HG02852 (cell line): Measurements from ENCODE around the gene NDE1.
"Not testable (repeated sequence)": the region's sequence is repeated elsewhere in the genome, so short reads cannot be mapped to it uniquely, and the experiment has no call there.

Experiments
- ATAC-seq: cut with Tn5 transposase; IDR thresholded peaks from one replicate; pipeline ENCODE4 v1.9.1; 2021; ENCODE audit warnings: mild to moderate bottlenecking, moderate library complexity; ENCODE audit not compliant: unreplicated experiment

Gene NDE1

GRCh38 chr16:15620611-15621195 is 29.3 kb upstream of the NDE1 start:
- no peak for ATAC-seq

DNA sequence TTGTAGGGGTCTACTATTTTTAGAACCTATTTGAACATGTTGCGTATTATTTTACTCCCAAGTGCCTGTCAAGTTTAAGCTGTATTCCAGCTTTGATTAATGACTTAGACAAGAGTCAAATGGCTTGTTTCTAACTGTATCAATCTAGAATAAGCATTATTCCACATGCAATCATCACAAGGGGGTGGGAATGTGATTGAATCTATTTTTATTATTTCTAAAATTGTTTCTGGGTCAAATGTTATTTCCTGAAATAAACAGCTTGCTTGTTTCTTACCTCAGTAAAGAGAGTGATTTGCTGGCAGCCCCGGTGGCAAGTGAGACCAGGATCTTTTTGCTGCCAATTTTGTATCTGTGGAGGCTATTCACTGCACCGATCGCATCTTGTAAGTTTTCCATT is 28.6 kb upstream of the NDE1 start:
- no peak for ATAC-seq

DNA sequence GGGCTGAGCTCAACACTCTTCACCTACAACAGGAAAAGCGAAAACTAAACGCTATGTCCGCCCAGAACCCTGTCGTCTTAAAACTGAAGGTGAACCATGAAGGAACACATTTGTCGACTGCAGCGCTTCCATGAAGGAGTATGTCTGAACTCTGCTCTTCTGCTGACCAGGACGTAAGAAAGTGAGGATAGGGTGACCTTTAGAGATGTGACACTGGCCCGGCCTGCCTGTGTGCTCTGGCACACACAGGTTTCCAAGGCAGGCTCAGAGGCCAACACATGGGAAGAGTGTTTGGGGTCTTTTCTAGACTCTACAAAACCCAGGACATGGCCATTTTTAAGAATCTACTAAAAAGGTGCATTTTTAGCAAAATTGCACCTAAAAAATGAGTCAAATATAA is 28.2 kb upstream of the NDE1 start:
- ATAC-seq: no peak

GRCh38 chr16:15631730-15632409 is 18.2 kb upstream of the NDE1 start:
- ATAC-seq: no peak

DNA sequence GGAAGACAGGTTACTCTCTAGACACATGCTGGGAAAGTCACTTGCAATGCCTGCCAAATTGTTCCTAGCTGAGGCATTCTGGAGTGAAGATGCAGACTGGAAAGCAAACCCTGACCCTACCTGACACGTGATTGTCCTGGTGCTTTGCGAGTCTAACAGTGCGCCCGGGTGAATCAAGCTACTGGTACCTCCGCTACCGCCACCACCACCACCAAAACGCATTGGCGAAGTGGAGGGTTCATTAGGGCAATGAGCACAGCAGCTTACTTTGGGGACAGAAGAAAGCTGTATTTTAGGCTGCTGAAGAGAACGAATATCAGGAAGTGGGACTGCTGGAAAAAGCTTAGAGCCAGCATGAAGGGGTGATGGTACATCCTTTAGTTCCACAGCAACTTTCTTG is 14.1 kb upstream of the NDE1 start:
- no peak for ATAC-seq

- ATAC-seq: no peak
Observed at GRCh38 chr16:15636392-15636873, 13.6 kb upstream of the NDE1 start.

- ATAC-seq: no peak
Observed at GRCh38 chr16:15639061-15639568, 10.9 kb upstream of the NDE1 start.

GRCh38 chr16:15640966-15641365 is 9.1 kb upstream of the NDE1 start:
- no peak for ATAC-seq

DNA sequence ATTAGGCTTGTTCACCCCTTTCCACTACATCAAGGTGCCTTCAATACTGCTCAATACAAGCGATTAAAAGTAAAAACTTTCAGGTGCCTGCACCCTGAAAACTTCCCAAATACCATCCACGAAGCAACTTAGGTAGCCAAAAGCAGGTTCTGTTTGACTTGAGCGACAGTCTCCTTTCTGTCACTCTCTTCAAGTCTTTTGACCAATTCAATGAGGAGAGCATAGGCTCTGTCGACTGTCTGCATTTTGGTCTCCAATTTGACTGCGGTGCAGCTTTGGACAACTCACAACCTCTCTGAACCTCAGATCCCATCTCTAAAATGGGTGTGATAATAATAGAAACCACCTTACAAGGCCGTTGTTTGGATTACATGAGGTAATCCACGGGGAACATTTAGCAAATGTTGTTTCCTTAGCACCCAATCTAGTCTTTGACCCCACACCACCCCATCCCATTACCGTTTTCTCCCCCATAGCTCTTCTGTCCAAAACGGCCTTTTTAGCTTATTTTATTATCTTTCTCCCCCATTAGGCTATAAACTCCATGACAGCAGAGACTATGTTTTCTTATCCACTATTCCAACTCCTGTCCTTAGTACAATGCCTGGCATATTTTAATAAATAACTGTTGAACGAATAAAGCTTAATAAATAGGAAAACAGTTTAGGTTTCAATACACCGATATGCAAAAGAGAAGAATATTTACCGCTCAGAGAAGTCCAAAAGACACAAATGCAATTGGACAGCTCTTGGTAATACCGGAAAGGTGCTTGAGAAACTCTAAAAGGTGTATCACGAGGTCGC is 8.1 kb upstream of the NDE1 start:
- ATAC-seq: no peak

GRCh38 chr16:15642557-15643047 is 7.4 kb upstream of the NDE1 start:
- ATAC-seq: peak; percentile 57

- peak; percentile 33 for ATAC-seq
Observed at GRCh38 chr16:15643048-15643945, 6.7 kb upstream of the NDE1 start, which contains the start of gene MARF1. MARF1 (minus strand) TSS chr16:15643154; CDS start chr16:15639233, 3,921 bp downstream.

DNA sequence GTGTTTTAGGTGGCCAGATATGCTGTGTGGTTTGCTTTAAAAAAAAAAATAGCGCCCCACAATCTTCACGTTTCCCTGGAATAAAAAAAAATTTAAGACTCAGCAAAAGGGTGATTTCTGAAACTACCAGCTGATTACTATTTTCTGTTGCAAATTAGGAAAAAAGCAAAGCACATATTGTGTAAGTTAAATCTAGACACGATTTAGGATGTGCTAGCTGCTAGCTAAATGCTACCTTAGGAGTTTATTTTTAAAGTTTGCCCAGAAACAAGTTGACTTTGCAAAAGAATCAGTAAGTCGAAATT is 6.1 kb upstream of the NDE1 start:
- ATAC-seq: no peak

DNA sequence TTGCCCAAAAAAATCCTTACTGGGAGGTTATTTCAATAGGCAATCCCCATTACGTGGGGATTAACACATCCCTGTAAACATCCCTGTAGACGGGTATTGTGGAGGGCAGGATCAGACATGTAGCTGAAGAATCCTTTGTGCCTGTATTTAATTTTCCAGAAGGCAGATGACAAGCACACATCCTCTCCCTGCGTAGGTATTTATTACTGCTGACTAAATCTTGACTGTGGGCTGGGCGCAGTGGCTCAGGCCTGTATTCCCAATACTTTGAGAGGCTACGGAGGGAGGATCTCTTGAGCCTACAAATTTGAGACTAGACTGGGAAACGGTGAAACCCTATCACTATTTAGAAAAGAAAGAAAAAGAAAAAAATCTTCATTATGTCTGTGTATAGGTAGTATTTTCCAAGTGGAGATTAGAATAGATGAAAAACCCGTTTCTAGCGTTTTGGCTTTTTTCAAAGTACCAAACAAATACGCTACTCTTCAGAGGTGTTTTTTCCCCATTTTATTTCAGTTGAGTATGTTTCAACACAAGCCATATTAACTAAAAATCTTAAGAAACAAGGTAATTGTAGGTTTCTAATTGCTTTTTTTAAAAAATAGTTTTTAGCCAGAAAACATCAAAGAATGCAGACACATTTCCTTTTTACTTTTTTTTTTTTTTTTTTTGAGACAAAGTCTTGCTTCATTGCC is 5.6 kb upstream of the NDE1 start:
- no peak for ATAC-seq

- not testable (repeated sequence) for ATAC-seq
Observed at GRCh38 chr16:15644962-15645465, 5.0 kb upstream of the NDE1 start.

GRCh38 chr16:15646557-15647293 is 3.3 kb upstream of the NDE1 start:
- not testable (repeated sequence) for ATAC-seq

GRCh38 chr16:15647294-15648014 is 2.6 kb upstream of the NDE1 start:
- ATAC-seq: no peak

GRCh38 chr16:15648135-15648730 is 1.8 kb upstream of the NDE1 start:
- no peak for ATAC-seq

- not testable (repeated sequence) for ATAC-seq
Observed at GRCh38 chr16:15649311-15649710, 734 bp upstream of the NDE1 start.
